ENCODE results near the gene EPS8.

The EPS8 gene

DNA sequence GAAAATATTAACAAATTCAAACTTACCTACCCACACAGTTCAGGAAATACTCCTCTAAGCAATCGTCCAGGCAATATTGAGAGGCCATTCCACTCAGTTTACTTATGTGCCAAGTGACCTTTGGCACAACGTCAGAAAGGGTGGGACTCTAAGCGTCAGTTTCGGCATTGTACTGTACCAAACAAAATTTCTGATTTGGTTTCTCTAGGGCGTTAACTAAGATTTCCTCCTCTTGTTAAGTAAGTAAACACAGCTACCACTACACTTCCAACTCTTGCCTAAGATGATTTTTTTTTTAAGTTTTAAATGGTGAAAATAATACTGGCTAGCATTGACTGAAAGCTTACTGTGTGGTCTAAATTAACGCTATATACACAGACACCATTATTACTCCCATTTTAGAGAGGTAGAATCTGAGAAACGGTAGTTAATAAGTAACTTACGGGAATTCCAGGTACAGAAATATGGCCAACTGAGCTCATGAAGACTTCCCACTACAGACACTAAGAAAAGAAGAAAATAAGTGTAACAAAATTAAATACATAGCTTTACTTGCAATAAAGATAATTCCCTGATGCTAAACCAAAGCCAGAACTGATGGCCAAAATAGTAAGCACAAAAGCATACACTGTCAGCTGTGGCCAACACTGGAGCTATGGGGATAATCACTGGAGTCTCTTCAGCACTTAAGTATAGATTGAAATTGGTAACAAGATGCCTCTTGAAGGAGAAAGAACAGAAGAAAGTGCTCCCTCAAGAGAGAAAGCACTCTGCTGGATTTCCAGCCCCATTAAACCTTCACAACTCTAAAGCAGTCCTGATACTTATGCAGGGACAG lies 76.1 kb downstream of the EPS8 start:
- no peak for DNase-seq

DNA sequence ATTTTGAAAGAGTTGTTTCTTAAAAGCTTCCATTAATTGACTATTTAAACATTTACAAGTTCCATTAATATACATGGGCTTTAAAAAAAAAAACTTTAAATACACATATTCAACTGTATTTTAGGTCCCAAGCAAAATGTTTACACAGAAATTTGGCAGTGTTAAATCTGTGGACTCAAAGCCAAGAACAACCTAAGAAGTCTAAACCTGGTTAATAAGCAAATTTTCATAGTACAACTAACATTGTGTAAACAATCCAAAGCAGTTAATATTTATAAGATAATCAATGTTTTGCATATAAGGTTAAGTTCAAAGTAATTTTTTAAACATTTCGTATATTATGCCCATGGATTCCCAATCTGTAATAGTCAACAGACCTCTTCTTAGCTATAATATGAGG lies 77.0 kb downstream of the EPS8 start:
- no peak for DNase-seq

DNA sequence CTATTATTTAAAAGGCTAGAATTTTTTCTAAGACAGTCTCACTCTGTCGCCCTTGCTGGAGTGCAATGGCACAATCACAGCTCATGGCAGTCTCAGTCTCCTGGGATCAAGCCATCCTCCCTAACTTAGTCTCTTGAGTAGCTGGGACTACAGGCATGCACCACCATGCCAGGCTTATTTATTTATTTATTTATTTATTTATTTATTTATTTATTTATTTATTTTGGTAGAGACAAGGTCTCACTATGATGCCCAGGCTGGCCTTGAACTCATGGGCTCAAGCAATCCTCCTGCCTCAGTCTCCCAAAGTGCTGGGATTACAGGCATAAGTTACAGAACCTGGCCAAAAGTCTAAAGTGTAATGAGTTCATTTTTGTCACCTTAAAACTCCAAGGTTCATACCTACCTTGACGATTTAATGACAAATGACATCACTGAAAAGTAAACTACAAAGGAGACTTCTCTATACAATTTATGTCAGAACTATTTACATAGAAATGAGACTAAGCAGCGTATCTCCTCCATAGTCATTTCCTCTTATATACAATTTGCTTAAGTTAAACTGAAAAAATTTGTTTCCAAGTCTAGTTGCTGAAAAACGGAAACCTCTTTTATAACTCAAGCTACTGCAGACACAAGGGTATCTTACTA lies 78.2 kb downstream of the EPS8 start:
- DNase-seq: no peak

DNA sequence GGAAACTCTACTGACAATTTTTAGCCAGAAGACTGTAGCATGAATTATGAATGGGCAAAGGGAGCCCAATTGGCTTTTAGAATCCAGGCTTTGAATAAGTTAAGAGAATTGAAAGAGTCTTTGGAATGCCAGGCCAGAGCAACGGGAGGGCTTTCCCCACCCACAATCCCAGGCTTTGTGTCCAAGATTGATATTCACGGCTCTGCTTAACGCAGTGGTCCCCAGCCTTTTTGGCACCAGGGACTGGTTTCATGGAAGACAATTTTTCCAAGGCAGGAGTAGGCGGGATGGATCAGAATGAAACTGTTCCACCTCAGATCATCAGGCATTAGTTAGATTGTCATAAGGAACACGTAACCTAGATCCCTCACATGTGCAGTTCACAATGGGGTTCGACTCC lies 79.6 kb downstream of the EPS8 start:
- DNase-seq: no peak

DNA sequence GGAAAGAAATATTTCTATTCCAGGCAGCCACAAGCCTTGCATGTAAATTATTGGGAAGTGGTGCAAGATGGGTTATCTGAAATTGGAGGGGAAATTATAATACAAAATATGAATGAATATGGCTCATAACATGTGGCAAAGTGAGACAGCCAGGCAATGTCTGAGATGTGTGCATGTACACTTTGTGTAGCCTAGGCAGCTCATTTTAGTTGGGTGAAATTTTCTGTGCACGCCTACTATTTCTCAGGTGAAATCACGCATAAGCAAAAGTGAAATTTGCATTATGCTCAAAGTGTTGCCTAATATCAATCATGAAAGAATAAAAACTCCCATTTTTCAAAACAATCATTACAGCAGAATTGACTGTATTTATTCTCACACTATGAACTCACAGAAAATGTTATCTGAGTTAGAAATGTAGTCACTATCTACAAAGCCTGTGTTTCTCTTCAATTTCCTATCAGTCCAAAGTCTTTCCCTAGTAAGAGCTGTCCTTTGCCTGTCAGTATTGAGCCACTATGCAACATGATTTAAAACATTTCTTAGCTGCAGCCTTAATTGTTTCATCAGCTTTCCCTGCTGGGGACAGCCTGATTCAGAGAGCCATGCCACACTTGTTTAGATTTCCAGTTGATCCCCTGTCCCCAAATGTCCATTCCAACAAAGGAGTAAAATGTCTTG lies 80.7 kb downstream of the EPS8 start:
- no peak for DNase-seq

DNA sequence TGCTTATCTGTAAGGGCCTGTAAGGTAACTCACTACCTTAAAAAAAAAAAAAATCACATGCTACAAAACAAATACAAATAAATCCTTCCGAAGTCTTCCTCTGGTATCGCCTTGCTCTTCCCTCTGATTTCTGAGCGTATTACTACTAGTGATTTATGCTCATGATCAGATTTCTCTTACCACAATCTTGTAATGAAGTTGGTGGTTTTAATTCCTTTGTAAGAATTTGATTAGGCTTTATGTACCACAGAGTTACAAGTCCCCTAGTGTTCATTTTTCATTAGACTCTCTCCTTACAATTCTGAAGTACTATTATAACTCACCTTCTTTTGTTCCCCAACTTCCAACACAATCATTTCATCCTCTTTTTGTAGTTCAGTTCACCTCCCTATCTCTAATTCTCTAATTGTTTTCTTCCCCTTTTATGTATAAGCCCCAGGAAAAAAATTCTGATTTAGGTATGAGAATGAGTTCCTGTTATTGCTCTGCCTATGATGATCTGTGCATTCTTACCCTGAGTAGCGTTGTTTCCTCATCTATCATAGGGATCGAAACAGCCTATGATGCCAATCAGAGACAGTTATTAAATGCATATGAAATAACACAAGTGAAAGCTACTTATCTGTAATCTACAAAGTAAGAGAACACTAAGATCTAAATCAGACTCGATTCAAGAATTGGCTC lies 81.5 kb downstream of the EPS8 start:
- DNase-seq: no peak

DNA sequence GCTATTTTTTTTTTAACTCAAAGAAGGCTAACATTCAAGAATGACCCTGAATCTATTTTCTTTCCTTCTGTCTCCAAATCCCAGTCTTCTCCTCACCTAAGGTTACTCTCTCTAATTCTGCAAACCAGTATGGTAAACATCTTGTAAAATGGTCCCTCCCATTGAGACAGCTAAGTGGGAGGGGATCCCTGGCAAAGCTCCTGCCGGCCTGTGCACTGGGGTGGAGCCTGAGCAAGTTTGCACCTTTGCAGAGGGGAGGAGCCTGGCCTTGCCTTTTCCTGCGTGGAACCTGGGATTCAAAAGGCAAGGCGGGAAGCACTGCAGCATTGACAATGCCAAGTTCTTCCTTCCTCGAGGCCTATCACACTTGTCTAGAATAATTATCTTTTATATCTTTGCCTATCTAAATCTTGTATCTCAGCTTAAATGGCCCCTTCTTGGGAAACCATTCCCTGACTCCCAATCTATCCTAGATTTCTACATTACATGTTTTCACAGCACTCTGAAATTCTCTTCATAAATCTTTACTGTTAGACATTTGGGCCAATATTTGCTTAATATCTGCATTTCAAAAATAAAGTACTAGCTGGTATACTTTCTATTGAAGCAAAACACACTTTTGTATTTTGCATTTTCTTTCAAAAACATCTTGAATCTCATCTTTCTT lies 83.0 kb downstream of the EPS8 start:
- no peak for DNase-seq

DNA sequence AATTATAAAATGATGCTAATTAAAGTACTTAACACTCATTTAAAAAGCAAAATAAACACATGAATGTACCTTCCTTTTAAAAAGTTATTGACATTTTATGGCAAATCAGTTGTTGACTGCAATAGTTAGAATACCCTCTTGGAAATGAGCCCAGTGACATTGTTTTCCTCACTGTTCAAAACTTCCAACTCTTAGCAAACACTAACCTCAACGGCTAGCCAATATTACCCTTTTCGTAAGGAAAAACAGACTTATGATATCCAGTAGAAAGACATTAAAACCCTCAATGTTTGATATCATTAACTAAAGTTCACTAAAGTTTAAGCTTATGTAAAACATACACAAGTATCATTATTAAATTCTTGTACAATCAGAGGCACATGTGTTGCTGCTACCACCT lies 83.6 kb downstream of the EPS8 start:
- no peak for DNase-seq

DNA sequence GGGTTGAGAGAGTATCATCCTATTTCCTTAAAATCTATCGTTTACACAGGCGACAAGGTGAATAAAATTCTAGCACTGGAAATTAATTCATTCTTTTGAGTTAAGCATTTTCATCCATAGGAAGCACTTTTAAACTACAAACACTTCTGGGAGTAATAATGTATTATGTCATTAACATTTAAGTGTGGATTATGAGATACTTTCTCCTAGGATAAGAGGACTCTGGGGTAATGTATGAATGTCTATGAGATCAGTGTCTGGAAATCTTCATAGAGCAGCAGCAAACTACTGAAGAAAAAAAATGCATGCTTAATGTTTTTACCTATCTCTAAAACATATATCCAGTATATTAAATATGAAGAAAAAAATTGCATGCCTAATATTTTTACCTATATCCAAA lies 86.9 kb downstream of the EPS8 start:
- DNase-seq: no peak

DNA sequence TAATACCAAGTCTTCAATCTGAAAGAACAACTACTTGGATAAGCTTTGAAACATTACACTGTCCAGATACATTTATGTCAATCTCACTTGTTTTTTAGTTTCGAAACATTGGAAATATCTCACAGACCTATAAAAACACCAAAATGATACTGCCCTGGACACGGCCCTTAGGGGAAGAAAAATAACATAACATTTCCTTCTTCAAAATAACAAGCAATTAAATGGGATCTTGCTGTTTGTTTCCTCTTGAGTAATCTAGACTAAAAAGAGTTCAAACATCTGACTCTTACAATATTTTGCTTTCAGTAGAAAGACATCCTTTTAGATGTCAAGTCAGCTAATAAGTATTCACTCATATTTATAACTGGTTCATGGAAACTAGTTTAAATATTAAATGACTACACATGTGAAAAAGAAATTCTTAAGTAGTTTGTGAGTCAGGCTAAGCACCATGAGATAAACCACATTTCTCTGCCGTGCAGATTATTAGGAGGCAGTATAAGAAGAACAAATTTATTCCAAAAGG lies 87.5 kb downstream of the EPS8 start:
- DNase-seq: no peak

DNA sequence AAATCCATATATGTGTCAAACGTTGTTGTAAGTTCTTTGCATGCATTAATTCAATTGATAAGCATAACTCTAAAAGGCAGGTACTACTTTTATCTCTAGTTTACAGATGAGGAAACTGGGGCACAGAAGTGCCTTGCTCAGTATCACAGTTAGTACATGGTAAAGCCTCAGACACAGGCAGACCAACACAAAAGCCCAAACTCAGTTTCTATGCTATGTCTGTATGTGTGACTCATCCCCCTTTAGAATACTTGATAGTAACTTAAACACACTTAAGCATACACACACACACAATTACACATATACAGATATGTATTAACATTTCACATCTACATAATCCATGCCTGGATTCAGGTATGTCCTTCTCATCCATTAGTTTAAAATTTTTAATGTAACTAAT lies 88.0 kb downstream of the EPS8 start:
- no peak for DNase-seq

DNA sequence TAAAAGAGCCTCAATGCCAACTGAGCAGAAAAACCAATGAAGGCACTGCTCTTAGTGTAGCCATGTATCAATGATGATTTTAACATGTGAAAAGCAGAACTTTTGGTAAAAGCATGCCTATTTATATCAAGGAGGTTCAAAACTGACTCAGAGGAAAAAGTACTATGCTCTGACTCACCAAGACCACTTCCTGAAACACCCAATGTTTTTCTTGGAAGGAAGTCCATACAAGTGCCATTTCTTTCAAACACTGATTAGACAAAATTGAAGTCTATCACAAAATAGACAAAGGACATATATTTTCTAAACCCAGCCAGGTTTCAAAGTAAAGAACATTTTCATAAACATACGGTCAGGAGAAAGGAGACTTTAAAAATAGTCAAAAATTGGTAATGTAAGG lies 88.6 kb downstream of the EPS8 start:
- no peak for DNase-seq

DNA sequence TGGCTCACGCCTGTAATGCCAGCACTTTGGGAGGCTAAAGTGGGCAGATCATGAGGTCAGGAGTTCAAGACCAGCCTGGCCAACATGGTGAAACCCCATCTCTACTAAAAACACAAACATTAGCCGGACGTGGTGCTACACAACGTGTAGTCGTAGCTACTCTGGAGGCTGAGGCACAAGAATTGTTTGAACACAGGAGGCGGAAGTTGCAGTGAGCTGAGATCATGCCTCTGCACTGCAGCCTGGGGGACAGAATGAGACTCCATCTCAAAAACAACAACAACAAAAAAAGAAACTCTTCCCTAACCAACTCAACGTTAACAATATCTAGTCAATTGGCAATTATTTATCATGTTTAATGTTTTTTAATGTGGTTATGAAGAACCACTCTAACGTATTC lies 89.3 kb downstream of the EPS8 start:
- DNase-seq: no peak

DNA sequence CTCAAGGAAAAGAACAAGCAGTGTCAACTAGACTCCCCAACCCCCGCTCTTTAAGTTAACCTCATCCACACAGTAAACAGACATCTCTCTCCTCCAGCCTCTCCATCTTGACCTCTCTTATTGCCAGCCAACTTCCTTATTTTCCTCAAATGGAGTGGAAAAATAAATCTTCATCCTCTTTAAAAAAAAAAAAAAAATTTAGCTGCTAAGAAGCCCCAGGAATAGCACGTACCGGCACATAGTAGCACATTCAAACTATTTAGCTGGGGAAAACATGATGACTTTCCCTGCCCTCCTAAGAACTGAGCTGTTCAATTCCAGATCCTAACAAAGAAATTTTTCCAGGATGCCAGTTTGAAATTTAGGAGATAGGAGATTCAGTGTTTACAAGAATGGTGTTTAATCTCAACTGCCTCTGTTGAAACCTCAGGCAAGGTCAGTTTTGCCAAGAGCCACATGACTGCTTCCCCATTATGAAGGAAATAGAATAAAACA lies 90.8 kb downstream of the EPS8 start:
- DNase-seq: no peak

DNA sequence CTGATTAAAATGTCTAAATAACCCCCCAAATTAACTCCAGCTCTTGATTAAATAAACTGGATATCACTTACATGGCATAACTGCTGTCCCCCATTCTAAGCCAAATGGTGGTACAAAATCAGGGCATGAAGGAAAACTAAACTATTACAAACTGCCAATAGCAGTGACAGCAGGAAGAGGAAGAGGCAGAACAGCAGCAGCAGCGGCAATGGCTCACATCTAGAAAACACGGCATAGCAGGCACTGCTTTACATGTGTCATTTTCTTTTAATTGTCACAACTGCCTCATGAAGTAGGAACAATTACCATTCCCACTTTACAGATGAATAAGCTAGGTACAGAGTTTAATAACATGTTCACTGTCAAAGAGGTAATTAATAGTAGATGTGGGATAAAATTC lies 92.0 kb downstream of the EPS8 start:
- DNase-seq: no peak

DNA sequence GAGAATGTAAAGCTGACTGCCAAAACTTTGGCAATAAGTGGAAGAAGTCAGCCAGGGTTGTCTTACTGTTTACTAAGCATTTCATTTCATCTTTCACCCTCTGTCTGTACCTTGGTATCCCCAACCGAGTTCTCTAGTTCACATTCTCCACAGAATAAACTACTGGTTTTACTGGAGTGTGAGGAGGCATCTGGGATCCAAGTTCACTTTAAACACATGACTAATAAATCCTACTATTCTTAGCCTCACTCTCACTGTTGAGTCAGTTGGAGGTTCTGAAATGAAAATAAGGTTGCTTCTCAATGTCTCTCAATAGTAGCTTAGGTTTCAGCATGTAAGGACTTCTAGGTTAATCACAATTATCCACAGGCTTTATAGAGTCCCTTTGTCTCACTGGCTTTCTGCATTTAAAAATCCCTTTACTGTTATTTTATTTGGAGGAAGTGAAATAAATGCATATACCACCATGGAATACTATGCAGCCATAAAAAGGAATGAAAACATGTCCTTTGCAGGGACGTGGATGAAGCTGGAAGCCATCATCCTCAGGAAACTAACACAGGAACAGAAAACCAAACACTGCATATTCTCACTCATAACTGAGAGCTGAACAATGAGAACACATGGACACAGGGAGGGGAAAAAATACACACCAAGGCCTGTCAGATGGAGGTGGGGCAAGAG lies 95.8 kb downstream of the EPS8 start:
- DNase-seq: no peak

DNA sequence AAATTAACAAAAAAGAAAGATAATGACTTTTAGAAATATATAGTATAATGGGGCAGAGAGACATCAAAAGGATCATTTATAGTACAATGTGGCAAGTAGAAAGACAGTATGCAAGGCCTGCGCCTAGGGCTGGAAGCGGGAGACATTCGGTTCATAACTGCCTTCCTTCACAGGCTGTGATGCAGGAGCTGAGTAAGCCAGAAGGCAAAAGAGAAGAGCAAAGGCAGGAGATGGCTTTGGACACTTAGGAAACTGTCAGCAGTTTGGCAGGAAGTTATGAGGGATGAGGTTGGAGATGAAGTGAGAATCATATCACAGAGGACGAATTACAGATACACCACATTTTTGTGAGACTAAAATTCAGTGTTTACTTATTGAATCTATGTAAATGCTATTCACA lies 97.8 kb downstream of the EPS8 start:
- no peak for DNase-seq

DNA sequence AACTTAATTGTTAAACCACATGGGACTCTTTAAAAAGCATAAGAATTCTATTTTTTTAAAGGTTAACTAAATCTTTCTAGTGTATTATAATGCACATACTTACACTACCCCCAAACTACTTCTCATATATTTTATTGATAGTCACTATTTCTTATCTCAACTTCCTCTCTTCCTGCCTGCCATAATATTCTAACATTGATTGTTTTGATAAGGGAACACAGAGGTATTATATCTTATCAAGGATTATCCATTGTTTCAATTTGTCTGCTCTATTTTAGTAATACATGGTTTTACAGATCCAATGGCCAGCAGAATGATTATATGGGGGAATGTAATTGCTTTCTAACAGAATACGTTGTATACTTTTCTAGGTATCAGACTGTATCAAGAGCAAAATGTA lies 98.9 kb downstream of the EPS8 start:
- DNase-seq: no peak

DNA sequence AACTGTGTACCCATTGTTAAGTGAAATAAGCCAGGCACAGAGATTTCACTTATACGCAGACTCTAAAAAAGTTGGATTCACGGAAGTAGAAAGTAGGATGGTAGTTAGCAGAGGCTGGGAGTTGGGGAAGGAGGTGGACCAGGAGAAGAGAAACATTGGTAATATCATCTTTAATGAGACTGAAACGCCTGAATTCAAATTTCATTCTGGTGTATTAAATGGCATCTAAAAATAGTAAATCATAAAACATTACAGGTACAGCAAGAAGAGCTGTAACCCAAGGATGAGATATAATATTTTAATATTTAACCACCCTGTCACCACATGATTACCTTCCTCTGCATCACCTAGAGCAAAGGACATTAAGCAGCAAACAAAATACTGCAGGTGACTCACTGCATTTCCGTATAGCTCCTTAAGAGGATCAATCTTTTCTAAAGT lies 99.4 kb downstream of the EPS8 start:
- no peak for DNase-seq

DNA sequence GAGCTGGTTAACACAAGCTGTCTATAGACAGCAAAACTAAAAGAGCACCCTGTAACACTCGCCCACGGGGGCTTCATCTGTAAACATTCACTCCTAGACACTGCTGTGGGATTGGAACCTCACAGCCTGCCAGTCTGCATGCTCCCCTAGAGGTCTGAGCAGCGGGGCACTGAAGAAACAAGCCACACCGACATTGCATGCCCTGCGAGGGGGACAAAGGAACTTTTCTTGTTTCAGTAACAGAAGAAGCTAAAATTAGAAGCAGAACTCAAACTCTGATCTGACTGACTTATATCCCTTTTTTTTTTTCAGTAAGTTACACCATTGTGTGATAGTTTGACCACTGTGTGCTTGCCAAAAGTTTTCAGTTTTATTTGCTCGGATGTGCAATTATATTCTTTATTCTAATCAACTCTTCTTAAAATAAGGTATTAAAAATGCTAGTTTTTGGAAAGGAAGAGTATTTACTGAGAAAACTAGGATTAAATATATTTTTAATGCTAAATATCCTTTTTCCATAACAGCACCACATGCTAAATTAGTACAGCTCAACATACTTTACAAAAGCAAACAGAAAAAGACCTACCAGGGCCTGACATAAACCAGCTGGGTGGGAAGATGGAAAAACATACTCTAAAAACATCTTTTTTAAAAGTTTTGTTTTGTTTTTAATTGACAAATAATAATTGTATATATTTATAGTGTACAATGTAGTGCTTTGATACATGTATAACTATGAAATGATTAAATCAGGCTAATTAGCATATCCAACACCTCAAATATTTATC lies 100.2 kb downstream of the EPS8 start:
- no peak for DNase-seq

DNA sequence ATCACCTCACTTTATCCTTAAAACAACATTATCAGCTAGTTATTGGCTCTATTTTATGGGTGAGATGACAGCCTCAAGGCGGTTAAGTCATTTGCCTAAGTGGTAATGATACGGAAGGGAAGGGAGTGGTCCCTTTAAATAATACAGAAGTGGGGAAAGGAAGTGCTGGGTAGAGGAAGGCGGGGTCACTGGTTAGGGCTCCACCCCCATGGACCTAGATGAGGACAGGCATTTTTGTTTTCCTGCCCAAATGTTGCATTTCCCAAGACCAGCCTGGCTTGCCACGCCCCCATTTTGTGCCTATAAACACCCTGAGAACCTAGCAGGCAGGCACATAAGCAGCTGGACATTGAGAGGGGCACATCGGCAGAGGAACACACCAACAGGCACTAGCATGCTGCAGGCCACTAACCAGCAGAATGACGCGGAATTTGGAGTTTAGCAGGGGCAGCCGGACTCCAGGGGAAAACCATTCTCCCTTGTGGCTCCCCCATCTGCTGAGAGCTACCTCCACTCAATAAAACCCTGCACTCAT lies 100.9 kb downstream of the EPS8 start:
- no peak for DNase-seq
